ENCODE data around the gene CA9. TPM values are rescaled to one million over a fixed set of nuclear protein-coding genes. Genes with fewer than 3 reads are reported as not detected.

Gene CA9
- total RNA-seq, 1 experiment from 2014 or later: 1.0 TPM

DNA sequence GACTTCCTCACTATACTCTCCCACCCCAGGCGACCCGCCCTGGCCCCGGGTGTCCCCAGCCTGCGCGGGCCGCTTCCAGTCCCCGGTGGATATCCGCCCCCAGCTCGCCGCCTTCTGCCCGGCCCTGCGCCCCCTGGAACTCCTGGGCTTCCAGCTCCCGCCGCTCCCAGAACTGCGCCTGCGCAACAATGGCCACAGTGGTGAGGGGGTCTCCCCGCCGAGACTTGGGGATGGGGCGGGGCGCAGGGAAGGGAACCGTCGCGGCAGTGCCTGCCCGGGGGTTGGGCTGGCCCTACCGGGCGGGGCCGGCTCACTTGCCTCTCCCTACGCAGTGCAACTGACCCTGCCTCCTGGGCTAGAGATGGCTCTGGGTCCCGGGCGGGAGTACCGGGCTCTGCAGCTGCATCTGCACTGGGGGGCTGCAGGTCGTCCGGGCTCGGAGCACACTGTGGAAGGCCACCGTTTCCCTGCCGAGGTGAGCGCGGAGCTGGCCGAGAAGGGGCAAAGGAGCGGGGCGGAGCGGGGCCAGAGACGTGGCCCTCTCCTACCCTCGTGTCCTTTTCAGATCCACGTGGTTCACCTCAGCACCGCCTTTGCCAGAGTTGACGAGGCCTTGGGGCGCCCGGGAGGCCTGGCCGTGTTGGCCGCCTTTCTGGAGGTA lies 2.1 kb downstream of the CA9 start (continued):
- TF ChIP-seq, protein P1, sequence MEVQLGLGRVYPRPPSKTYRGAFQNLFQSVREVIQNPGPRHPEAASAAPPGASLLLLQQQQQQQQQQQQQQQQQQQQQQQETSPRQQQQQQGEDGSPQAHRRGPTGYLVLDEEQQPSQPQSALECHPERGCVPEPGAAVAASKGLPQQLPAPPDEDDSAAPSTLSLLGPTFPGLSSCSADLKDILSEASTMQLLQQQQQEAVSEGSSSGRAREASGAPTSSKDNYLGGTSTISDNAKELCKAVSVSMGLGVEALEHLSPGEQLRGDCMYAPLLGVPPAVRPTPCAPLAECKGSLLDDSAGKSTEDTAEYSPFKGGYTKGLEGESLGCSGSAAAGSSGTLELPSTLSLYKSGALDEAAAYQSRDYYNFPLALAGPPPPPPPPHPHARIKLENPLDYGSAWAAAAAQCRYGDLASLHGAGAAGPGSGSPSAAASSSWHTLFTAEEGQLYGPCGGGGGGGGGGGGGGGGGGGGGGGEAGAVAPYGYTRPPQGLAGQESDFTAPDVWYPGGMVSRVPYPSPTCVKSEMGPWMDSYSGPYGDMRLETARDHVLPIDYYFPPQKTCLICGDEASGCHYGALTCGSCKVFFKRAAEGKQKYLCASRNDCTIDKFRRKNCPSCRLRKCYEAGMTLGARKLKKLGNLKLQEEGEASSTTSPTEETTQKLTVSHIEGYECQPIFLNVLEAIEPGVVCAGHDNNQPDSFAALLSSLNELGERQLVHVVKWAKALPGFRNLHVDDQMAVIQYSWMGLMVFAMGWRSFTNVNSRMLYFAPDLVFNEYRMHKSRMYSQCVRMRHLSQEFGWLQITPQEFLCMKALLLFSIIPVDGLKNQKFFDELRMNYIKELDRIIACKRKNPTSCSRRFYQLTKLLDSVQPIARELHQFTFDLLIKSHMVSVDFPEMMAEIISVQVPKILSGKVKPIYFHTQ (CRISPR knock-in tag; IDR thresholded peaks at IDR 0.05): no peak
- TF ChIP-seq, protein P2, sequence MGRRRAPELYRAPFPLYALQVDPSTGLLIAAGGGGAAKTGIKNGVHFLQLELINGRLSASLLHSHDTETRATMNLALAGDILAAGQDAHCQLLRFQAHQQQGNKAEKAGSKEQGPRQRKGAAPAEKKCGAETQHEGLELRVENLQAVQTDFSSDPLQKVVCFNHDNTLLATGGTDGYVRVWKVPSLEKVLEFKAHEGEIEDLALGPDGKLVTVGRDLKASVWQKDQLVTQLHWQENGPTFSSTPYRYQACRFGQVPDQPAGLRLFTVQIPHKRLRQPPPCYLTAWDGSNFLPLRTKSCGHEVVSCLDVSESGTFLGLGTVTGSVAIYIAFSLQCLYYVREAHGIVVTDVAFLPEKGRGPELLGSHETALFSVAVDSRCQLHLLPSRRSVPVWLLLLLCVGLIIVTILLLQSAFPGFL (CRISPR knock-in tag; IDR thresholded peaks at IDR 0.05; ENCODE audit: borderline replicate concordance): no peak
- TF ChIP-seq, protein P3, sequence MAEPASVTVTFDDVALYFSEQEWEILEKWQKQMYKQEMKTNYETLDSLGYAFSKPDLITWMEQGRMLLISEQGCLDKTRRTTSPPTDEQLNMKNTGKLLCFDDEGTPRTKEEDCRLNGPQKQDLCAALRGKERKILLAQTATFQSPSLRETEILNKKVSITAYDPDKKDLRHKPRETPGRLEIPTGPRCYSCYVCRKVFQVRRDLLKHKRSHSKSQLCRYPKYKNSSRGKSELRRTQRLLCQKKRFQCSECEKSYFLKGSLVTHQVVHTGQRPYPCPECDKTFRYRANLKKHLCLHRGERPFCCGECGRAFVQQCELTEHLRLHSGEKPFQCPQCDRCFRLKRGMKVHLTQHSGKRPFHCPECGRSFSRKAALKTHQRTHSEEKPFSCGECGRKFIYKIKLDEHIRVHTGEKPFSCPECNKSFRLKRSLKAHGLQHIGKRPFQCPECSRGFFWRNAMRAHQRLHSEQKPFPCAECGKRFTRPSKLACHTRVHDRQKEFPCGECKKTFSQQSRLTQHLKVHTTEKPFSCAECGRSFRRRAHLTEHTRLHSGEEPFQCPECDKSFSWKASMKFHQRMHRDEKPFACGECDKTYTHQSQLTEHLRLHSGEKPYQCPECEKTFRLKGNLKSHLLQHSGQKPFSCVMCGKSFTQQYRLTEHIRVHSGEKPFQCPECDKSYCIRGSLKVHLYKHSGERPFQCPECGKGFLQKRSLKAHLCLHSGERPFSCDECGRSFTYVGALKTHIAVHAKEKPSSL (CRISPR knock-in tag; conservative IDR thresholded peaks at IDR 0.05): no peak
- TF ChIP-seq GRHL2 (CRISPR knock-in tag; IDR thresholded peaks at IDR 0.05; ENCODE audit: insufficient replicate concordance, severe bottlenecking) (no peak), ZNF416 (CRISPR knock-in tag; IDR thresholded peaks at IDR 0.05) (no peak), NR2C2 (CRISPR knock-in tag; IDR thresholded peaks at IDR 0.05) (peak; percentile 61; the same call in 1 of the 2 replicates)
- TF ChIP-seq, protein P4, sequence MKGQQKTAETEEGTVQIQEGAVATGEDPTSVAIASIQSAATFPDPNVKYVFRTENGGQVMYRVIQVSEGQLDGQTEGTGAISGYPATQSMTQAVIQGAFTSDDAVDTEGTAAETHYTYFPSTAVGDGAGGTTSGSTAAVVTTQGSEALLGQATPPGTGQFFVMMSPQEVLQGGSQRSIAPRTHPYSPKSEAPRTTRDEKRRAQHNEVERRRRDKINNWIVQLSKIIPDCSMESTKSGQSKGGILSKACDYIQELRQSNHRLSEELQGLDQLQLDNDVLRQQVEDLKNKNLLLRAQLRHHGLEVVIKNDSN (CRISPR knock-in tag; IDR thresholded peaks at IDR 0.05): peak; percentile 69
- TF ChIP-seq, protein P5, sequence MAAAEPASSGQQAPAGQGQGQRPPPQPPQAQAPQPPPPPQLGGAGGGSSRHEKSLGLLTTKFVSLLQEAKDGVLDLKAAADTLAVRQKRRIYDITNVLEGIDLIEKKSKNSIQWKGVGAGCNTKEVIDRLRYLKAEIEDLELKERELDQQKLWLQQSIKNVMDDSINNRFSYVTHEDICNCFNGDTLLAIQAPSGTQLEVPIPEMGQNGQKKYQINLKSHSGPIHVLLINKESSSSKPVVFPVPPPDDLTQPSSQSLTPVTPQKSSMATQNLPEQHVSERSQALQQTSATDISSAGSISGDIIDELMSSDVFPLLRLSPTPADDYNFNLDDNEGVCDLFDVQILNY (CRISPR knock-in tag; IDR thresholded peaks at IDR 0.05): no peak; the same call in none of the 2 replicates
- TF ChIP-seq, protein P6, sequence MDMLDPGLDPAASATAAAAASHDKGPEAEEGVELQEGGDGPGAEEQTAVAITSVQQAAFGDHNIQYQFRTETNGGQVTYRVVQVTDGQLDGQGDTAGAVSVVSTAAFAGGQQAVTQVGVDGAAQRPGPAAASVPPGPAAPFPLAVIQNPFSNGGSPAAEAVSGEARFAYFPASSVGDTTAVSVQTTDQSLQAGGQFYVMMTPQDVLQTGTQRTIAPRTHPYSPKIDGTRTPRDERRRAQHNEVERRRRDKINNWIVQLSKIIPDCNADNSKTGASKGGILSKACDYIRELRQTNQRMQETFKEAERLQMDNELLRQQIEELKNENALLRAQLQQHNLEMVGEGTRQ (CRISPR knock-in tag; IDR thresholded peaks at IDR 0.05): 0 out of 2 replicates have a peak, but pooled peaks have one; percentile 7

DNA sequence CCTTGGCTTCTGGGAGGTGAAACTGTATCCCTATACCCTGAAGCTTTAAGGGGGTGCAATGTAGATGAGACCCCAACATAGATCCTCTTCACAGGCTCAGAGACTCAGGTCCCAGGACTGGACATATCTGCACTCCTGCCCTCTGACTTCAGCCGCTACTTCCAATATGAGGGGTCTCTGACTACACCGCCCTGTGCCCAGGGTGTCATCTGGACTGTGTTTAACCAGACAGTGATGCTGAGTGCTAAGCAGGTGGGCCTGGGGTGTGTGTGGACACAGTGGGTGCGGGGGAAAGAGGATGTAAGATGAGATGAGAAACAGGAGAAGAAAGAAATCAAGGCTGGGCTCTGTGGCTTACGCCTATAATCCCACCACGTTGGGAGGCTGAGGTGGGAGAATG lies 5.4 kb downstream of the CA9 start:
- H3K27me3 Mint-ChIP-seq (ENCODE audit: low read depth): peaks cover 20% of the 10 kb centered on the region
- H3K9me3 Mint-ChIP-seq: no peaks in the 10 kb centered on the region
- ChIA-PET CTCF (interaction anchor here (1.1 to 2.3 kb wide), 3 partner anchors 15 to 79 kb away, joined by 3 to 24 read pairs (median 12); partner anchors contain the start of gene ARHGEF39), POLR2A (interaction anchor here (0.9 kb wide), 1 partner anchor 12 kb away, joined by 3 read pairs; no protein-coding TSS in a partner anchor)
- no peak overlapping the region for H3K27ac Mint-ChIP-seq
- H3K36me3 Mint-ChIP-seq: peaks cover 21% of the 10 kb centered on the region
- DNase-seq (ENCODE audit: low spot score) (no peak), ATAC-seq (no peak)
- no peak overlapping the region for H3K4me3 Mint-ChIP-seq
- H3K4me1 Mint-ChIP-seq: peaks cover 19% of the 10 kb centered on the region
- TF ChIP-seq, protein P7, sequence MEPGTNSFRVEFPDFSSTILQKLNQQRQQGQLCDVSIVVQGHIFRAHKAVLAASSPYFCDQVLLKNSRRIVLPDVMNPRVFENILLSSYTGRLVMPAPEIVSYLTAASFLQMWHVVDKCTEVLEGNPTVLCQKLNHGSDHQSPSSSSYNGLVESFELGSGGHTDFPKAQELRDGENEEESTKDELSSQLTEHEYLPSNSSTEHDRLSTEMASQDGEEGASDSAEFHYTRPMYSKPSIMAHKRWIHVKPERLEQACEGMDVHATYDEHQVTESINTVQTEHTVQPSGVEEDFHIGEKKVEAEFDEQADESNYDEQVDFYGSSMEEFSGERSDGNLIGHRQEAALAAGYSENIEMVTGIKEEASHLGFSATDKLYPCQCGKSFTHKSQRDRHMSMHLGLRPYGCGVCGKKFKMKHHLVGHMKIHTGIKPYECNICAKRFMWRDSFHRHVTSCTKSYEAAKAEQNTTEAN (CRISPR knock-in tag; IDR thresholded peaks at IDR 0.05): no peak
- TF ChIP-seq, protein P8, sequence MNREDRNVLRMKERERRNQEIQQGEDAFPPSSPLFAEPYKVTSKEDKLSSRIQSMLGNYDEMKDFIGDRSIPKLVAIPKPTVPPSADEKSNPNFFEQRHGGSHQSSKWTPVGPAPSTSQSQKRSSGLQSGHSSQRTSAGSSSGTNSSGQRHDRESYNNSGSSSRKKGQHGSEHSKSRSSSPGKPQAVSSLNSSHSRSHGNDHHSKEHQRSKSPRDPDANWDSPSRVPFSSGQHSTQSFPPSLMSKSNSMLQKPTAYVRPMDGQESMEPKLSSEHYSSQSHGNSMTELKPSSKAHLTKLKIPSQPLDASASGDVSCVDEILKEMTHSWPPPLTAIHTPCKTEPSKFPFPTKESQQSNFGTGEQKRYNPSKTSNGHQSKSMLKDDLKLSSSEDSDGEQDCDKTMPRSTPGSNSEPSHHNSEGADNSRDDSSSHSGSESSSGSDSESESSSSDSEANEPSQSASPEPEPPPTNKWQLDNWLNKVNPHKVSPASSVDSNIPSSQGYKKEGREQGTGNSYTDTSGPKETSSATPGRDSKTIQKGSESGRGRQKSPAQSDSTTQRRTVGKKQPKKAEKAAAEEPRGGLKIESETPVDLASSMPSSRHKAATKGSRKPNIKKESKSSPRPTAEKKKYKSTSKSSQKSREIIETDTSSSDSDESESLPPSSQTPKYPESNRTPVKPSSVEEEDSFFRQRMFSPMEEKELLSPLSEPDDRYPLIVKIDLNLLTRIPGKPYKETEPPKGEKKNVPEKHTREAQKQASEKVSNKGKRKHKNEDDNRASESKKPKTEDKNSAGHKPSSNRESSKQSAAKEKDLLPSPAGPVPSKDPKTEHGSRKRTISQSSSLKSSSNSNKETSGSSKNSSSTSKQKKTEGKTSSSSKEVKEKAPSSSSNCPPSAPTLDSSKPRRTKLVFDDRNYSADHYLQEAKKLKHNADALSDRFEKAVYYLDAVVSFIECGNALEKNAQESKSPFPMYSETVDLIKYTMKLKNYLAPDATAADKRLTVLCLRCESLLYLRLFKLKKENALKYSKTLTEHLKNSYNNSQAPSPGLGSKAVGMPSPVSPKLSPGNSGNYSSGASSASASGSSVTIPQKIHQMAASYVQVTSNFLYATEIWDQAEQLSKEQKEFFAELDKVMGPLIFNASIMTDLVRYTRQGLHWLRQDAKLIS (CRISPR knock-in tag; IDR thresholded peaks at IDR 0.05; ENCODE audit: borderline replicate concordance): no peak
- TF ChIP-seq, protein P9, sequence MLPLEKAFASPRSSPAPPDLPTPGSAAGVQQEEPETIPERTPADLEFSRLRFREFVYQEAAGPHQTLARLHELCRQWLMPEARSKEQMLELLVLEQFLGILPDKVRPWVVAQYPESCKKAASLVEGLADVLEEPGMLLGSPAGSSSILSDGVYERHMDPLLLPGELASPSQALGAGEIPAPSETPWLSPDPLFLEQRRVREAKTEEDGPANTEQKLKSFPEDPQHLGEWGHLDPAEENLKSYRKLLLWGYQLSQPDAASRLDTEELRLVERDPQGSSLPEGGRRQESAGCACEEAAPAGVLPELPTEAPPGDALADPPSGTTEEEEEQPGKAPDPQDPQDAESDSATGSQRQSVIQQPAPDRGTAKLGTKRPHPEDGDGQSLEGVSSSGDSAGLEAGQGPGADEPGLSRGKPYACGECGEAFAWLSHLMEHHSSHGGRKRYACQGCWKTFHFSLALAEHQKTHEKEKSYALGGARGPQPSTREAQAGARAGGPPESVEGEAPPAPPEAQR (CRISPR knock-in tag; IDR thresholded peaks at IDR 0.05): no peak
- TF ChIP-seq ZNF317 (CRISPR knock-in tag; IDR thresholded peaks at IDR 0.05; ENCODE audit: borderline replicate concordance, low read depth) (no peak), TP53 (CRISPR knock-in tag; IDR thresholded peaks at IDR 0.05) (no peak), CREB1 (CRISPR knock-in tag; IDR thresholded peaks at IDR 0.05) (no peak), GTF2I (CRISPR knock-in tag; conservative IDR thresholded peaks at IDR 0.05) (no peak), SMAD4 (CRISPR knock-in tag; IDR thresholded peaks at IDR 0.05) (no peak), ZNF671 (CRISPR knock-in tag; IDR thresholded peaks at IDR 0.05) (no peak)

Measured in WTC11 (cell line).